ENCODE measurements around the gene GKAP1. TPM values are rescaled to one million over a fixed set of nuclear protein-coding genes. Genes with fewer than 3 reads are reported as not detected.

The GKAP1 gene
- total and polyA plus RNA-seq, 7 donors, result 3.2 to 23.9 (median 18.5) TPM

DNA sequence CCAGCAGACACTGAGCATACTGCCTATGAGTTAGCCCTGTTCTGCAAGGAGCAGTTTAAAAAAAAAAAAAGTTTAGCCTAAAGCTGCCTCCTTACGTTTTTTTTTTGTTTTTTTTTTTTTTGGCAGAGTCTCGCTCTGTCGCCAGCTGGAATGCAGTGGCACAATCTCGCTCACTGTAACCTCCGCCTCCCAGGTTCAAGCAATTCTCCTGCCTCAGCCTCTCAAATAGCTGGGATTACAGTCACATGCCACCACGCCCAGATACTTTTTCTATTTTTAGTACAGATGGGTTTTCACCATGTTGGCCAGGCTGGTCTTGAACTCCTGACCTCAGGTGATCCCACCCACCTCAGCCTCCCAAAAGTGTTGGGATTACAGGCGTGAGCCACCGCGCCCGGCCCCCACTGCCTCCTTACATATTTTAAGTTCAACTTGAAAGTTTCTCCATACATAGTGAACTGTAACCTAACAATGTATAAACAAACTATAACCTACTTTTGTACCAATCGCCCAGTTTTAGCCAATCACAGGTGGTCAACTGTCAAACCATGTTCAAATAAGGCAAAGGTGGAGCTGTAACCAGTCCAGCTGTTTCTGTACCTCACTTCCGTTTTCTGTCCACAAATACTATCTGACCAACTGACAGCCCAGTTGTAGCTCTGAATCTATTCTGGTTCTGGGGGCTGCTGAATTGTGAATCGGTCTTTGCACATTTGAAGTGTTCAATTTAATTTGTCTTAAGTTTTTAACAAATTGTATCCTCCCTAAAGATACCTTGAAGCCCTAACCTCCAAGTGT, 17.1 kb downstream of the GKAP1 start:
- WGBS, 2 donors, result 90 to 91% methylated on average over 13 of the region's 13 CpGs
- no peaks in the 10 kb centered on the region for H3K27me3 ChIP-seq

DNA sequence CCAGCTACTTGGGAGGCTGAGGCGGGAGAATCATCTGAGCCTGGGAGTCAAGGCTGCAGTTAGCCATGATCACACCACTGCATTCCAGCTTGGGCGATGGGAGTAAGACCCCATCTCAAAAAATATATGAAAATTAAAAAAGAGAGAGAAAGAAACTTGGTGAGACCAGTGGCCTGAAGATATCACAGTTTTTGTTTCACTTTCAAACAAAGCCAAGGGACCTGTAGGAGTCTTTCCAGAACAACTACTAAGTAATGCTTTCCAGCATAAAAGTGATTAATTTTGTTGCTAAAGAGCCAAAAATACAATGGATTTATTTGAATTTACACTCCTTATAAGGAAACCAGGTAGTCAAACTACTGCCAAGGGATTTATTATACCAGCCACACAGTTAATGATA, 23.5 kb downstream of the GKAP1 start:
- H3K36me3 ChIP-seq, result peaks cover 0 to 45% (median 0%) of the 10 kb centered on the region in 4 donors
- TF ChIP-seq EP300 (IDR thresholded peaks at IDR 0.05) (no peak), POLR2AphosphoS5 (IDR thresholded peaks at IDR 0.05) (no peak)
- WGBS, 2 donors, result 96 to 97% methylated on average over 2 of the region's 2 CpGs
- H3K9me3 ChIP-seq, result no peaks in the 10 kb centered on the region
- intact Hi-C loops (cut with DNase I), result no loop called here
- no peaks in the 10 kb centered on the region for H3K4me1 ChIP-seq
- no peaks in the 10 kb centered on the region for H3K27me3 ChIP-seq
- no peak for DNase-seq
- no peak overlapping the region for H3K4me3 ChIP-seq
- no peak overlapping the region for H3K27ac ChIP-seq

More for the DNA sequence above, 17.1 kb downstream of the GKAP1 start:
- Histone ChIP-seq H3K36me3 (peaks cover 0 to 40% (median 0%) of the 10 kb centered on the region in 4 donors), H3K27ac (no peak overlapping the region), H3K4me1 (no peaks in the 10 kb centered on the region), H3K9me3 (no peaks in the 10 kb centered on the region), H3K4me3 (no peak overlapping the region)
- intact Hi-C loops (cut with DNase I), result no loop called here
- DNase-seq, result no peak
- TF ChIP-seq, protein P1, sequence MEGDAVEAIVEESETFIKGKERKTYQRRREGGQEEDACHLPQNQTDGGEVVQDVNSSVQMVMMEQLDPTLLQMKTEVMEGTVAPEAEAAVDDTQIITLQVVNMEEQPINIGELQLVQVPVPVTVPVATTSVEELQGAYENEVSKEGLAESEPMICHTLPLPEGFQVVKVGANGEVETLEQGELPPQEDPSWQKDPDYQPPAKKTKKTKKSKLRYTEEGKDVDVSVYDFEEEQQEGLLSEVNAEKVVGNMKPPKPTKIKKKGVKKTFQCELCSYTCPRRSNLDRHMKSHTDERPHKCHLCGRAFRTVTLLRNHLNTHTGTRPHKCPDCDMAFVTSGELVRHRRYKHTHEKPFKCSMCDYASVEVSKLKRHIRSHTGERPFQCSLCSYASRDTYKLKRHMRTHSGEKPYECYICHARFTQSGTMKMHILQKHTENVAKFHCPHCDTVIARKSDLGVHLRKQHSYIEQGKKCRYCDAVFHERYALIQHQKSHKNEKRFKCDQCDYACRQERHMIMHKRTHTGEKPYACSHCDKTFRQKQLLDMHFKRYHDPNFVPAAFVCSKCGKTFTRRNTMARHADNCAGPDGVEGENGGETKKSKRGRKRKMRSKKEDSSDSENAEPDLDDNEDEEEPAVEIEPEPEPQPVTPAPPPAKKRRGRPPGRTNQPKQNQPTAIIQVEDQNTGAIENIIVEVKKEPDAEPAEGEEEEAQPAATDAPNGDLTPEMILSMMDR (IDR thresholded peaks at IDR 0.05), result no peak
- TF ChIP-seq EP300 (IDR thresholded peaks at IDR 0.05), result no peak
- no peak for TF ChIP-seq POLR2AphosphoS5 (IDR thresholded peaks at IDR 0.05)
- TF ChIP-seq POLR2A (IDR thresholded peaks at IDR 0.05), result no peak

DNA sequence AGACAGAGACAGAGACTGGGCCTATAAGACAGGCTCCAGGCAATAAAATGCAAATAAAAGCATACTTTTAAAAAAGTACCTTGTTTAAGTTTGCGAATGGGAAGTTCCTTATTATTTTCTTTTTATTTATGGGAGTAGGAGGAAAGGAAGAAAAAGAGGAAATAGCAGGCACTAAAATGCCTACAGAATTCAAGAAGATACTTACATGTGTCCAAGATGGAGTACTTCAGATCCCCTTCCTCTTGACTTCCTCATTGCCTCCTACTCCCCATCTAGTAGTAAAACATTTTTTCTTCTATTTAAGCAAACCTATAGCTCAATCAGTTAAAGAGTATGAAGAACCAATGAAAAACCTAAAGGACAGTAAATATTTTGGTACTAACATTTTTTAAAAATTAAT, 24.8 kb downstream of the GKAP1 start:
- Histone ChIP-seq H3K27ac (no peak overlapping the region), H3K4me1 (peaks cover 0 to 6% (median 0%) of the 10 kb centered on the region in 4 donors), H3K27me3 (no peaks in the 10 kb centered on the region), H3K36me3 (peaks cover 0 to 39% (median 0%) of the 10 kb centered on the region in 4 donors), H3K4me3 (no peak overlapping the region), H3K9me3 (no peaks in the 10 kb centered on the region)
- intact Hi-C loops (cut with DNase I), result no loop called here
- DNase-seq, result no peak
- TF ChIP-seq POLR2A (IDR thresholded peaks at IDR 0.05) (no peak), EP300 (IDR thresholded peaks at IDR 0.05) (no peak), POLR2AphosphoS5 (IDR thresholded peaks at IDR 0.05) (no peak)
- TF ChIP-seq, protein P1 (IDR thresholded peaks at IDR 0.05), result no peak
- WGBS, 2 donors, result 88 to 90% methylated on average over 1 of the region's 1 CpG

DNA sequence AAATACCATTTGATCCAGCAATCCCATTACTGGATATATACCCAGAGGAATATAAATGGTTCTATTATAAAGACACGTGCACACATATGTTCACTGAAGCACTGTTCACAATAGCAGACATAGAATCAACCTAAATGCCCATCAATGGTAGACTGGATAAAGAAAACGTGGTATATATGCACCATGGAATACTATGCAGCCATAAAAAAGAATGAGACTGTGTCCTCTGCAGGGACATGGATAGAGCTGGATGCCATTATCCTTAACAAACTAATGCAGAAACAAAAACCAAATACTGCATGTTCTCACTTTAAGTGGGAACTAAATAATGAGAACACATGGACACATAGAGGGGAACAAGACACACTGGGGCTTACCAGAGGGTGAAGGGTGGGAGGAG, 39.4 kb downstream of the GKAP1 start:
- 93 to 96% methylated on average over 2 of the region's 2 CpGs for WGBS, 2 donors
- H3K36me3 ChIP-seq, result peaks cover 0 to 20% (median 1%) of the 10 kb centered on the region in 4 donors

DNA sequence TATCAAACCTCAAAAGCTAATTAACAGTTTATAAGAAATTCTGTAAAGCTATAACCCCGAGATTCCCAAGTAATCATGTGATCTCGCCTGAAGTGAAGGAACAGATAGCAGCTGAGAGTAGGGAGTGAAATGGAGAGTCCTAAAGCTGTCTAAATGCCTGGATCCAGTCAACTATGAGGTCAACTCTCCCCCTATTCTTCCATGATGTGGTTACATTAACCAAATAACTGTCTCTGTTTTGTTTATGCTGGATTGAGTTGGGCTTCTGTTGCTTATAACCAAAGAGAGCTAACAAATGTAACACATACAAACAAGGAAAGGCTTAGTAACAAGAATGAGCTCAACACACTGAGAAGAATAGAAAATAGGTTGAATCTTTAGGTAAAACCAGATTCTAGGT, 41.6 kb downstream of the GKAP1 start:
- Histone ChIP-seq H3K4me3 (no peak overlapping the region), H3K36me3 (peaks cover 0 to 12% (median 1%) of the 10 kb centered on the region in 4 donors), H3K27me3 (no peaks in the 10 kb centered on the region), H3K9me3 (no peaks in the 10 kb centered on the region), H3K4me1 (no peaks in the 10 kb centered on the region), H3K27ac (no peak overlapping the region)
- 79 to 88% methylated on average over 2 of the region's 2 CpGs for WGBS, 2 donors
- TF ChIP-seq, protein P1 (IDR thresholded peaks at IDR 0.05), result no peak
- no peak for TF ChIP-seq POLR2A (IDR thresholded peaks at IDR 0.05)
- no peak for TF ChIP-seq EP300 (IDR thresholded peaks at IDR 0.05)
- TF ChIP-seq POLR2AphosphoS5 (IDR thresholded peaks at IDR 0.05), result no peak
- intact Hi-C loops (cut with DNase I), result no loop called here
- DNase-seq, result no peak

More for the DNA sequence above, 39.4 kb downstream of the GKAP1 start:
- DNase-seq, result no peak
- no peaks in the 10 kb centered on the region for H3K4me1 ChIP-seq
- no peak overlapping the region for H3K4me3 ChIP-seq
- TF ChIP-seq POLR2A (IDR thresholded peaks at IDR 0.05), result no peak
- TF ChIP-seq EP300 (IDR thresholded peaks at IDR 0.05), result no peak
- TF ChIP-seq POLR2AphosphoS5 (IDR thresholded peaks at IDR 0.05), result no peak
- TF ChIP-seq, protein P1 (IDR thresholded peaks at IDR 0.05), result no peak
- intact Hi-C loops (cut with DNase I), result no loop called here
- H3K27me3 ChIP-seq, result no peaks in the 10 kb centered on the region
- no peak overlapping the region for H3K27ac ChIP-seq
- H3K9me3 ChIP-seq, result no peaks in the 10 kb centered on the region

Data from sigmoid colon (tissue), 7 donors.